Measurements from ENCODE around the gene VCAM1.
A peak's percentile ranks its signal among the peaks of the same experiment; 100 is the strongest.

Gene VCAM1, protein sequence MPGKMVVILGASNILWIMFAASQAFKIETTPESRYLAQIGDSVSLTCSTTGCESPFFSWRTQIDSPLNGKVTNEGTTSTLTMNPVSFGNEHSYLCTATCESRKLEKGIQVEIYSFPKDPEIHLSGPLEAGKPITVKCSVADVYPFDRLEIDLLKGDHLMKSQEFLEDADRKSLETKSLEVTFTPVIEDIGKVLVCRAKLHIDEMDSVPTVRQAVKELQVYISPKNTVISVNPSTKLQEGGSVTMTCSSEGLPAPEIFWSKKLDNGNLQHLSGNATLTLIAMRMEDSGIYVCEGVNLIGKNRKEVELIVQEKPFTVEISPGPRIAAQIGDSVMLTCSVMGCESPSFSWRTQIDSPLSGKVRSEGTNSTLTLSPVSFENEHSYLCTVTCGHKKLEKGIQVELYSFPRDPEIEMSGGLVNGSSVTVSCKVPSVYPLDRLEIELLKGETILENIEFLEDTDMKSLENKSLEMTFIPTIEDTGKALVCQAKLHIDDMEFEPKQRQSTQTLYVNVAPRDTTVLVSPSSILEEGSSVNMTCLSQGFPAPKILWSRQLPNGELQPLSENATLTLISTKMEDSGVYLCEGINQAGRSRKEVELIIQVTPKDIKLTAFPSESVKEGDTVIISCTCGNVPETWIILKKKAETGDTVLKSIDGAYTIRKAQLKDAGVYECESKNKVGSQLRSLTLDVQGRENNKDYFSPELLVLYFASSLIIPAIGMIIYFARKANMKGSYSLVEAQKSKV

GRCh38 chr1:100719490-100719889, at the start of gene VCAM1:
TSS of gene VCAM1 (plus strand) at chr1:100719742. CDS start at chr1:100719861, 119 bp downstream.
- no peak for DNase-seq

DNA sequence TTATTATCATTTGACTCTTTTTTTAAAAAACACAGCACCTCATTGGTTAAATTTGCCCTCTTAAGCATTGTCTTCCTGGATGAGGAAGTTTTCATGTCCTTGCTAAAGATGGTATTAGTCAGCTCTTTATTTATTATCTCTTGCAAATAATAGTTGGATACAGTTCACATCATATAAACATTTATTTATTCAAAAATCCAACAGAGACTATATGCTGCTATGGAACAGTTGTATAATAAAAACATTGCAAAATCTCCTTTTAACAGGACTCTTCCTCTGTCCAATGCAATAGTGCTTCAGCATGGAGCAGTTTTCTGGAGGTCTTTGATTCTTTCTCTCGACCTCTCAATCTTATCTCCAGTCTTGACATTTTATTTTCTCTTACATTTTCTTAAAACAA, 49.5 kb upstream of the VCAM1 start:
- DNase-seq: no peak

DNA sequence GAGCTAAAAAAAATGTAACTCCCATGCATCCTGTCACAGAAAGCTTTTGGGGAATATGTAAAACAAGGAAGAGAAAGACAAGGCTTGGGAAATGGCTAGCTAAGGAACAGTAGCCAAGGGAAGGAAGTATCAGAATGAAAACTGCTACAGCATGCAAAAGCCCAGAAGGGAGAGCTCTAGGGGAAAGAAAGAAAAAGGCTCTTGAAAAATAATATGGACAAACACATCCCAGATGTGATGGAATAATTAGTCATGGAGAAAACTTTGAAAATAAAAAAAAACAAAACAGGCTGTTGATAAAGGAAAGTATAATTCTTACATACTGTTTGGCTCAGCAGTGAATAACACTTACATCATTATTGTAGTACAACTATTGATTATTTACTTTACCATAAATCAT, 47.9 kb upstream of the VCAM1 start:
- DNase-seq: no peak

DNA sequence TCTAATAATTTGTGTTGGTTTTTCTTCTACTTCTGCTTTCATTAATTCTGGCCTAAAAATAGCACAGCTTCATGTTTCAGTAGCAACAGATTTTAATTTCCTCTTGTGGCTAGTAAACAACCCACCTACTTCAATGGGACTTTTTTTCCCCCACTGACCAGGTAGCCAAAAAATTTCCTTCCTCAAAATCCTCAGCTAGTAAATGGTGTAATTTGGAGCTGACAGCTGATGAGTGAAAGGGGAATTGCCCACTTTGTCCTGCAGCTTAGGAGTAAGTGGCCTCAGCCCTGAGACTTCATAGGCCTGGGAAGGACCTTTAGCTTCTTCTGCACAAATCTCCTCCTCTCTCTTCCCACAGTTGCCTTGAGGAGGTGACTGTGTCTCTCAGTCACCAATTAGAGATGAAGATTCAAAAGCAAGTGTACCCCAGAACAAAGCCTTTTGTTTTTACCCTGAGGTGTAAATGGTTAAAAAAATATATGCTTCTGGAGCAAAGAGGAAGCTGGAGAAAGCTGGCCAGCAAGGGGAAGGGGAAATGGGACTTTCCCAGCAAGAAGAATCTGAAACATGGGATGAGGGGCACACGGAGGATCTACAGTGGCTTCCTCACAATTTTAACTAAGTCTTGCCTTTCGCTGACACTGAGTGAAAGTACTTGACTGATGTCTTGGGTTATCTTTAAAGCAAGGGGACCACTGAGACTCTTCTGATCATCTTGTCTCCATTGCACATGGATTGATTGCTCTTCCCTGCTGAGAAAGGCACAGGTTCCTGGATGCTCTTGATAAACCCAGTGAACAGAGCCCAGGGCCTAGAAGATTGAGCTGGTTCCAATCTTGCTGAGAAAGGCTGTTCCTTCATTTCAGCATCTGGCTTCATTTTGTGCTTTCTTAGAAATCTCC, 35.8 kb upstream of the VCAM1 start:
- DNase-seq: no peak

DNA sequence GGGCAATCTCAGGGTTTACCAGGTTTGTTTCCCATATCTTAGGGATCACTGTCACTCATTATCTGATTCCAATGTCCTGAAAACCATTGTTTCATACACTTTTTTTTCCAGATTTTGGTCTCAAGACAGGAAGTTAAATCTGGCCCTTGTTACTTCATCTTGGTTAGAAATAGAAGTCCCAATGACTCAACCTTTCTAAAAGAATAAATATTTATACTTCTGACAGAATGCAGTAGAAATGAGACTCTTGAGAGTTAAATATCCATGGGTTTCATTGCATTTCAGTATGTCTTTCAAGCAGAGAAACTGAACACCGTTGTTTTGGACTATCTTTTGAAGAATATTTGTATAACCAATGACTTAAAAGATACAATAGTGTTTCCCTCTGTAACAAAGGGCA, 19.8 kb upstream of the VCAM1 start:
- DNase-seq: no peak

DNA sequence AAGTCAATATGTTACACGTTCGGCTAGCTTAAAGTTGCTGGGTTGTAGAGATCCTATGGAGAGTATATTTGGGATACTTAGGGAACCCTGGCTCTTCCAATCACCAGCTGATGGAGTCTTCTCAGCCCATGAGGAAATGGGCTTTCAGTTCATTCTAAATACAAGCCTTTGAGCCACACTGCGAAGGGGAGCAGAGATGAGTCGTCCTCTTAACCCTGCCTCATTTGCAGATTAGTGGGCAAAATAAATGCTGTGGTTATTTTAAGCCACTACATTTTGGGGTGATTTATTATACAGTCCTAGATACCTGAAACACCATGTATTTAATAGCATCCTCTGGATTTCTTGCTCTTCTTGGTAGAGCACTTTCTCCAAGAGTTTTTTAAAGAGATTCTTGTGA, 19.0 kb upstream of the VCAM1 start:
- DNase-seq: no peak

GRCh38 chr1:100703052-100703451, 16.5 kb upstream of the VCAM1 start:
- no peak for DNase-seq

DNA sequence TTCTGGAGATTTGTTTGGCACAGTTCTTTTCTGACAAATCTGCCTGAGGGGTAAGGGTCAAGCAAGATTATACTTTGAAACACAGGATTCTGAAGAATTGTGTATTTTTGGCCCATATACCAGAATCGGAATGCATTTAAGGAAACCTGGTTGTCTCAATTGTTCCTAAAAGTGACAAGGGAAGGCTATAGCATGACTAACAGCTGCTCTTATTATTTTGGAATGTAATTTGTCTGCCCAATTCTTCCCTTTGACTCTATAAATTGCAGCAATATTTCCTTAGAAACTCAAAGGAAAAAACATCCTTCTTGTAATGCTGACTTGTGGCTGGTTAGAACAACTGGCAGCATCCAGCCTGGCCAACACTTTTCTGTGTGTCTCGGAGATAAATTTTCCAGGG, 15.8 kb upstream of the VCAM1 start:
- no peak for DNase-seq

DNA sequence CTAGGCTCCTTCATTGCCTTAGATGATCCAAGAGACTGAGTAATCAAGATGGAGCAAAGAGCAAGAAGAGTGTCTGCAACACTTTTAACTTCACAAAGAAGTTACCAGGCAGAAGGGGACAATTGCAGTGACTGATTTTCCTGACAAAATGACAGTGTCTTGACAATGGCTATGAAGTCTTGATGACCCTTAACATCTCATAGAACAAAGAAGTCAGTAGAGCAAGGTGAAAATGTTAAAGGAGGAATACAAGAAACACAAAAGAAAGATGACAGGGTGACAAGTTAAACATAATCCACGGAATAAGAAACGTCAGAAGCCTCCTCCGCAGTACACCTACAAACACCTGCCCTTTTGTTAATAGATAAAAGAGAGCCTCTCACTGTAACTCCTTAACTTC, 15.1 kb upstream of the VCAM1 start:
- DNase-seq: no peak

- no peak for DNase-seq
These were observed 13.2 kb upstream of the VCAM1 start for GRCh38 chr1:100706296-100706695.

- DNase-seq: no peak
These were observed 12.7 kb upstream of the VCAM1 start for GRCh38 chr1:100706856-100707255.

DNA sequence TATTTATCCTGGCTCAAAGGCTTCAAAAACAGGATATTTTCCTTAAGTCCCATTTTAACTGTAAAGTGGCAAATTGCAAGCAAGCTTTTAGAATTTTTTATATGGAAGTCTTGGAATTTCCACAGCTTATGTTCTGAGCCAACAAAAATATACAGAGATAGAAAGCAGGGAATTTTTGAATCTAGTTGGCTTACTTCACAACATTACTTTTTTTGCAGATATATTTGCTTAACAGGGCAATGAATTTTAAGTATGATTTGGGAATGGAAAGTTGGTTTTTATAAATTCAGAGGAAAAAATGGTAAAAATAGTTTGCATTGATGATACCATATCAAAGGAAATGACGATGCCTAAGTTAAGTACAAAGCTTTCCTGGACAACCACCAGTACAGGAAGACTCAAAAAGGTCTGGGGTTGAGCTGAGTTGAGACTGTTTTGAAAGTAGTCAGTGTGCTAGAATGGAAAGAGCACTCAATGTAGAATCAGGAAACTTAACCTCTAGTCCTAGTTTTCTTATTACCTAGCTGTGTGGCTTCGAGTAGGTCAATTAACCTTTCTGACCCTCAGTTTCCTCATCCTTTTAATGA, 11.0 kb upstream of the VCAM1 start:
- DNase-seq: no peak

- no peak for DNase-seq
These were observed 8.4 kb upstream of the VCAM1 start for GRCh38 chr1:100710906-100711682.

DNA sequence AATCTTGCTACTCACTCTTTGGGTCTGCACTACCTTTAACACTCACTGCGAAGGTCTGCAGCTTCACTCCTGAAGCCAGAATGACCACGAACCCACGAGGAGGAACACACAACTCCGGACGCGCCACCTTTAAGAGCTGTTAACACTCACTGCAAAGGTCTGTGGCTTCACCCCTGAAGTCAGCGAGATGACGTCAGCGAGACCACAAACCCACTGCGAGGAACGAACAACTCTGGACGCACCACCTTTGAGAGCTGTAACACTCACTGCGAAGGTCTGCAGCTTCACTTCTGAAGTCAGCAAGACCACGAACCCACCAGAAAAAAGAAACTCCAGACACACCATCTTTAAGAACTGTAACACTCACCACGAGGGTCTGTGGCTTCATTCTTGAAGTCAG, 6.5 kb upstream of the VCAM1 start:
- peak; percentile 10 for DNase-seq

DNA sequence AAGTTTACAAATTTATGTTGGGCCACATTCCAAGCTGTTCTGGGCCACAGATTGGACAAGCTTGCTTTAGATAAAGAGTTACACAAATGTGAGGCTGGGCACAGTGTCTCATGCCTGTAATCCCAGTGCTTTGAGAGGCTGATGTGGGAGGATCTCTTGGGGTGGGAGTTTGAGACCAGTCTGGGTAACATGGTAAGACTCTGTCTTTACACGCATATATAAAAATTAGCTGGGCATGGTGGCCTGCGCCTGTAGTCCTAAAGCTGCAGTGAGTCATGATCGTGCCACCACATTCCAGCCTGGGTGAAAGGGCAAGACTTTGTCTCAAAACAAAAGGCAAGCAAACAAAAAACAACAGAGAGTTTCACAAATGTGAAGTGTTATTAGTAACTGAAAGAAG, 5.9 kb upstream of the VCAM1 start:
- no peak for DNase-seq

- DNase-seq: no peak
These were observed 4.9 kb upstream of the VCAM1 start for GRCh38 chr1:100714599-100714998.

DNA sequence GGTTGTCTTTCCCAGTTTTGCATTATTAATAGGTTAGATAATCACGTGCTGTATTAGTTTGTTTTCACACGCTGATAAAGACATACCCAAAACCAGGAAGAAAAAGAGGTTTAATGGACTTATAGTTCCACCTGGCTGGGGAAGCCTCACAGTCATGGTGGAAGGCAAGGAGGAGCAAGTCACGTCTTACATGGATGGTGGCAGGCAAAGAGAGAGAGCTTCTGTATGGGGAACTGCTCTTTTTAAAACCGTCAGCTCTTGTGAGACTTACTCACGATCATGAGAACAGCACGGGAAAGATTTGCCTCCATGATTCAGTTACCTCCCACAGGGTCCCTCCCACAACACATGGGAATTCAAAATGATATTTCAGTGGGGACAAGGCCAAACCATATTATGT, 2.3 kb upstream of the VCAM1 start:
- DNase-seq: no peak

DNA sequence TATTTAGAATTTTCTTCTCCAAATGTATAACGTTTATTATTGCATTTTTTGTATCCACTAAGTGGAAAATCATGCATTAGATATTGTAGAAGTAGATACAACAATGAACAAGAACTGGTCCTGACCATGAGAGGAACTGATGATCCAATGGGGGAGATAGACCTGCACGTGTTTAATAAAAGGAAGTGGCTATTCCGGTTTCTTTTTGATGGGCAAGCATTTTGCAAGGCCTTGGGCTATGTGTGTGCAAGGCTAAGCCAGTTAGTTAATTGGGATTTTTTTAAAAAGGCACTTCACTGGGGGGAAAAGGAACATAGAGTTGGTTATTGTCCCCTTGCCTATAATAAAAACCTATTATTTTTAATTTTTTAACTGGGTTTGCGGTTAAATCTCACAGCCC, 961 bp upstream of the VCAM1 start:
- no peak for DNase-seq

DNA sequence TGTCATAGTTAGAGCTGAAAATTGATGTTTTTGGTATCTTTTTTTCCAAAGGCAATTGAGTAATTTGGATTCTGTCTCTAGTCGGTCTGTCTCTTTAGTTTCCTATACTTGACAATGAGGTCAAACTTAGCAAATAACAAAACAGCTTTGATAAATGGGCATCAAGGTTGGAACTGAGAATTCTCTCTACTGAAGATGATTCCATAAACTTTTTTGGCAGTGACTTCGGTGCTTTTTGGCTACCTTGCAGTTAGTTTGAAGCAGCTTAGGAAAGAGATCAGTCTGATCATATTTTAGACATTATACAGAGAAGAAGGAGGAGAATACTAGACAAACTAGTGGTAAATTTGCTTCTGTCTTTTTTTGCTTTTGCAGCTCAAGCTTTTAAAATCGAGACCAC, 559 bp downstream of the VCAM1 start:
- no peak for DNase-seq

DNA sequence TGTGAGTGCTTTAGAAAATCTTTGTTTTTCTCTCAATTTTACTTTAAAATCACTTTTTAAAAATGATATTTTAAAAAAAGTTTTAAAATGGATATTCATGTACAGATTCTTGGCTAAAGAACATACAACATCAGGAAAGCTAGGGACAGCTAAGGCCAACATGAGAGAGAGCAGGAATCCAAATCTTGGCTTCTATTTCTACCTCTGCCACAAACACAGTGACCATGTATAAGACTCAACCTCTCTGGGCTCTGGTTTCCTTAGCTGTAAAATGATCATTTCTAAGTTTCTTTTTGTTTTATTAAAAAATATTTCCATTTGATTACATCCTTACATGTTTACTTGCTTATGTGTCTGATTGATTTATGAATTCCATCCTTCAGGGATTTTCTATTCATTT, 1.2 kb downstream of the VCAM1 start:
- DNase-seq: no peak

GRCh38 chr1:100721526-100722207, 2.1 kb downstream of the VCAM1 start:
- no peak for DNase-seq

DNA sequence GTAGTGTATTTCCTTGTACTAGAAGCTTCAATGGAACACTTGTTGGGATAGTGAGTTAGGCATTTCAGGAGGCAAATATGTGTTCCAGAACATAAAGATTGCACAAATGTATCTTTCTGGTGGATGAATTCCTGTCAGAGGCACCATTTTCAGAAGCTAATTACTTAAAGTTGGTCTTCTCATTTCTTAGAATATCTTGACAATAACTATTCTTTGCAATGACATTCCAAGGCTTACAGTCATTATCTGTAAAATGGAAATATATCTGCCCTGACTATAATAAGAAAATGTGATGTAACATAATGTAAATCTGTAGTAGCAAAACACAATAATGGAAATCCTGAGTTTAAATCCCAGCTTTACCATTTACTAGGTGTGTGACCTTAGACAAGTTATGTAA, 2.7 kb downstream of the VCAM1 start:
- no peak for DNase-seq

Measured in activated T-cell treated with anti-CD3 and anti-CD28 coated beads for 4 hours (primary cell).